GM19438 (cell line): ENCODE results near the gene CMSS1.
"Not testable (repeated sequence)": the region's sequence is repeated elsewhere in the genome, so short reads cannot be mapped to it uniquely, and the experiment has no call there.

ENCODE experiments used
- ATAC-seq: cut with Tn5 transposase; IDR thresholded peaks from one replicate; pipeline ENCODE4 v1.9.1; 2021; ENCODE audit warnings: low read depth; ENCODE audit not compliant: unreplicated experiment

Gene CMSS1

GRCh38 chr3:100198579-100199269 is 381.1 kb downstream of the CMSS1 start:
- ATAC-seq, result no peak

- ATAC-seq, result no peak
These were observed 387.5 kb downstream of the CMSS1 start for GRCh38 chr3:100205171-100205570.

GRCh38 chr3:100206687-100207086 is 389.0 kb downstream of the CMSS1 start:
- no peak for ATAC-seq

- ATAC-seq, result no peak
These were observed 390.2 kb downstream of the CMSS1 start for GRCh38 chr3:100207886-100208285.

- no peak for ATAC-seq
These were observed 391.5 kb downstream of the CMSS1 start for GRCh38 chr3:100209169-100209568.

GRCh38 chr3:100209948-100210771 is 392.5 kb downstream of the CMSS1 start:
- ATAC-seq, result peak; percentile 94

GRCh38 chr3:100210772-100211135 is 393.1 kb downstream of the CMSS1 start:
- no peak for ATAC-seq

- ATAC-seq, result no peak
These were observed 396.4 kb downstream of the CMSS1 start for GRCh38 chr3:100213891-100214573.

- no peak for ATAC-seq
These were observed 396.9 kb downstream of the CMSS1 start for GRCh38 chr3:100214574-100214964.

GRCh38 chr3:100216713-100217112 is 399.1 kb downstream of the CMSS1 start:
- no peak for ATAC-seq

GRCh38 chr3:100221159-100221558 is 403.5 kb downstream of the CMSS1 start:
- ATAC-seq, result no peak

GRCh38 chr3:100225193-100225592 is 407.5 kb downstream of the CMSS1 start:
- no peak for ATAC-seq

GRCh38 chr3:100225883-100226282 is 408.2 kb downstream of the CMSS1 start:
- ATAC-seq, result no peak

- no peak for ATAC-seq
These were observed 409.2 kb downstream of the CMSS1 start for GRCh38 chr3:100226712-100227429.

GRCh38 chr3:100227511-100227921 is 409.9 kb downstream of the CMSS1 start:
- ATAC-seq, result no peak

GRCh38 chr3:100228247-100228646 is 410.6 kb downstream of the CMSS1 start:
- ATAC-seq, result no peak

- ATAC-seq, result not testable (repeated sequence)
These were observed 411.5 kb downstream of the CMSS1 start for GRCh38 chr3:100229188-100229587.

- no peak for ATAC-seq
These were observed 413.0 kb downstream of the CMSS1 start for GRCh38 chr3:100230710-100231109.
